NCI-H2196 treated with DMSO at 0.1 percent for 48 hours (cell line): ENCODE results near the gene SRPK1.
A peak's percentile ranks its signal among the peaks of the same experiment; 100 is the strongest.

Experiments
- DNase-seq: peaks from one replicate; lab custom pipeline; 2025; ENCODE audit not compliant: unreplicated experiment; lab: John Stamatoyannopoulos, UW

SRPK1 gene

DNA sequence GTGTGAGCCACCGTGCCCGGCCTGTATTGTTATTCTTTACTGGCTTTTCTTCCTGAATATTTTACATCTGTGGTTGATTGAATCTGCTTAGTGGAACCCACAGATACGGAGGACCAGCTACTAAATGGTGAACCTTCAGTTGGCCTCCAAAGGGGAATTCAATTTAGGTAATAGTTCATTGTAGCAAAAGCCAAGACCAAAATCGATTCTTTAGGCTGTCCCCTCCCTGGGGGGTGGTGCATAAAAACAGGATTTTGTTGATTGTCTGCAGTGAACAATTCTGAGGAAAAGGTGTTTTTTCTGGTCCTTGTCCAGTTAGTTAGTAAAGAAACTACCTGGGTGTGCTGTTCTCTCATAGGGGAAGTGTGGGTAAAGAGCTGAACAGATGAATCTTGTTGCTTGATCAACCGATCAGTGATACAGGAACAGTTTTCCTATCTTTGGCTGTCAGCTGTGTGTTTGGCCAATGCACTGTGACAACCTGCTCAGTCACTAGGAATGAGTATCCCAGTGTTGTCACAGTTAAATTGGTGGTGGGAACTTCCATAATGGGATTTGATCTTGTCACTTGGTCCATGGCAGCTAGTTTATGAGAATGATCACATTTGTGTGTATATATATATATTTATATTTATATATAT, 96.2 kb downstream of the SRPK1 start:
- no peak for DNase-seq

- DNase-seq: no peak
These were observed 97.3 kb downstream of the SRPK1 start for GRCh38 chr6:35823601-35824000.

DNA sequence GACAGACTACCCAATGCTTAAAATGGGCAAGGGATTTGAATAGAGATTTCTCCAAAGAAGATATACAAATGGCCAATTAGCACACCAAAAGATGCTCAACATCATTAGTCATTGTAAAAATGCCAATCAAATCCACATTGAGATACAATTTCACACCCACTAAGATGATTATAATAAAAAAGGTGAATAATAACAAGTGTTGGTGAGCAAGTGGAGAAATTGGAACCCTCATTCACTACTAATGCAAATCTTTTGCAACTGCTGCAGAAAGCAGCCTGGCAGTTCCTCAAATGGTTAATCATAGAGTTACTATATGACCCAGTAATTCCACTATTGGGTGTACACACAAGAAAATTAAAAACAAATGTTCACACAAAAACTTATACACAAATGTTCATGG, 103.4 kb downstream of the SRPK1 start:
- no peak for DNase-seq

GRCh38 chr6:35811699-35811995, 109.3 kb downstream of the SRPK1 start:
- no peak for DNase-seq

GRCh38 chr6:35810971-35811698, 109.8 kb downstream of the SRPK1 start:
- DNase-seq: peak; percentile 63

GRCh38 chr6:35809809-35810208, 111.1 kb downstream of the SRPK1 start:
- no peak for DNase-seq

GRCh38 chr6:35808688-35809087, 112.2 kb downstream of the SRPK1 start:
- DNase-seq: peak; percentile 93

GRCh38 chr6:35804996-35805736, 115.7 kb downstream of the SRPK1 start, which contains the start of gene LHFPL5:
Gene LHFPL5 (plus strand): TSS chr6:35805352. CDS start chr6:35805671, 319 bp downstream.
- peak; percentile 62 for DNase-seq

DNA sequence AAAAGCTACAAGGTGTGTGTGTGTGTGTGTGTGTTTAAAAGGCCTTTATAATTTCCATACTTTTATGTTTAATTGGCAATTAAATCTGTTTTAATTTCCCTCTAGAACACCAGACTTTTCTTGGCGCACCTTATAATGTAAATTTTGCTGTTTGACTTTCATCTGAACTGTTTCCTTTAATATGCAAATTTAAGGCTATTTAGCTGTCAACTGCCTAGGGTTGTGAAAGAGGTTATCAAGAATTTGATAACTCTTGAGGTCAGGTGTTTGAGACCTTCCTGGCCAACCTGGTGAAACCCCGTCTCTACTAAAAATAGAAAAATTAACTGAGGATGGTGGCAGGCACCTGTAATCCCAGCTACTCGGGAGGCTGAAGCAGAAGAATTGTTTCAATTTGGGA, 119.8 kb downstream of the SRPK1 start:
- no peak for DNase-seq

DNA sequence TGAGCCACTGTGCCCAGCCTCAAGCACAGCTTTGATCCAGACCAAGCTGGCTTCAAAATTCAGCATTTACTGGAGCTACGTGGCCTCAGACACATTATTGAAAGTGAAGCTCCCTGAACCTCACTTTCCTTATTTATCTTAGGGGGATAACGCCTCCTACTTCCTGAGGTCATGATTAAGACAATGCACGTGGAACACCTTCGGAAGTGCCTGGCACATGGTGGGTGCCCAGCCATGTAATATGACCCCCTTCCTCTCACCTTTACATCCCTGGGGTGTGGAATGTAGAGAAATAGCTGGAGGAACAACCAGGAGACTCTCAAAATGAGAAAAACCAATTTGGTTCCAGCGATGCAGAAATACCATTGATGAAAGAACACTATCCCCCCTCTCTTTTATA, 122.2 kb downstream of the SRPK1 start:
- no peak for DNase-seq

GRCh38 chr6:35797837-35798526, 122.9 kb downstream of the SRPK1 start:
- no peak for DNase-seq

- no peak for DNase-seq
These were observed 124.7 kb downstream of the SRPK1 start for GRCh38 chr6:35796236-35796635.

DNA sequence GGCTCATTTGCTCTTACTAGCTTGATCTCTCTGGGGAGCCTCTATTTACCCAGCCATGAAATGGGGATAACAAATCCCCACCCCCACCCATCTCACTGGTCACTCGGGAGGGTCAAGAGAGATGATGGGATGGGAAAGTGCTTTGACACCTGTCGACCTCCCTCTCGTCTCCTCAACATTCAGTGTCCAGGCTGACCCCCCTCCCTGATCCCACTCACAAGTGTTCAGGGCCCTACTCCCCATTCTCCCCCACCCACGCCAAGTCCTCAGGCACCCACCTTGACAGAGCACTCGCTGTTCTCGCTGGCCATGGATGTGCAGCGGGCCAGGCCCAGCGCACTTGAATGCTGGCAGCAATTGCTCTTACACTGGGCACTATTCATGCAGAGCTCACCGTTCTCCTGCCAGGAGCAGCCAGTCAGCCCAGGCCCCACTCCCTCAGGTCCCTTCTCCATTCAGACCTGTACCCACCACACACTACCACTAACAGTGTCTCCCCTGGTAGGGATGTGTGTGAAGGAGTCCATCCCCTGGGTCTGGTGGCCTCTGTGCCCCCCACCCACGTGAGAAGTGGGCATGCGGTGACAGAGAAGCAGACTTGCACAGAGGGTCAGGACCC, 125.3 kb downstream of the SRPK1 start:
- no peak for DNase-seq

- no peak for DNase-seq
These were observed 126.1 kb downstream of the SRPK1 start for GRCh38 chr6:35794536-35795452.

DNA sequence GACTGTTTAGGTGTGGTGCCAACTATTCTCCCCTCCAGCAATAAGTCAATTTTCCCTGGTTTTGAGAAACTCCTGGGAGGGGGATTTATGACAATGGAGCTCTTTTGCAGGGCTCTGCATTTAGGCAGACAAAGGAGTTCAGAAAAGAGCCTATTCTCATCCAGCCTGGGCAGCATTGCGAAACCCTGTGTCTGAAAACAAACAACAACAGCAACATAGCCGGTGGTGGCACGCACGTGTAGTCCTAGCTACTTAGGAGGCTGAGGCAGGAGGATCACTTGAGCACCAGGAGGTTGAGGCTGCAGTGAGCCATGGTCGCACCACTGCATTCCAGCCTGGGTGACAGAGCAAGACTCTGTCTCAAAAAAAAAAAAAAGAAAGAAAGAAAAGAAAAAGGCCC, 130.2 kb downstream of the SRPK1 start:
- no peak for DNase-seq

- no peak for DNase-seq
These were observed 132.4 kb downstream of the SRPK1 start for GRCh38 chr6:35788423-35788982.

DNA sequence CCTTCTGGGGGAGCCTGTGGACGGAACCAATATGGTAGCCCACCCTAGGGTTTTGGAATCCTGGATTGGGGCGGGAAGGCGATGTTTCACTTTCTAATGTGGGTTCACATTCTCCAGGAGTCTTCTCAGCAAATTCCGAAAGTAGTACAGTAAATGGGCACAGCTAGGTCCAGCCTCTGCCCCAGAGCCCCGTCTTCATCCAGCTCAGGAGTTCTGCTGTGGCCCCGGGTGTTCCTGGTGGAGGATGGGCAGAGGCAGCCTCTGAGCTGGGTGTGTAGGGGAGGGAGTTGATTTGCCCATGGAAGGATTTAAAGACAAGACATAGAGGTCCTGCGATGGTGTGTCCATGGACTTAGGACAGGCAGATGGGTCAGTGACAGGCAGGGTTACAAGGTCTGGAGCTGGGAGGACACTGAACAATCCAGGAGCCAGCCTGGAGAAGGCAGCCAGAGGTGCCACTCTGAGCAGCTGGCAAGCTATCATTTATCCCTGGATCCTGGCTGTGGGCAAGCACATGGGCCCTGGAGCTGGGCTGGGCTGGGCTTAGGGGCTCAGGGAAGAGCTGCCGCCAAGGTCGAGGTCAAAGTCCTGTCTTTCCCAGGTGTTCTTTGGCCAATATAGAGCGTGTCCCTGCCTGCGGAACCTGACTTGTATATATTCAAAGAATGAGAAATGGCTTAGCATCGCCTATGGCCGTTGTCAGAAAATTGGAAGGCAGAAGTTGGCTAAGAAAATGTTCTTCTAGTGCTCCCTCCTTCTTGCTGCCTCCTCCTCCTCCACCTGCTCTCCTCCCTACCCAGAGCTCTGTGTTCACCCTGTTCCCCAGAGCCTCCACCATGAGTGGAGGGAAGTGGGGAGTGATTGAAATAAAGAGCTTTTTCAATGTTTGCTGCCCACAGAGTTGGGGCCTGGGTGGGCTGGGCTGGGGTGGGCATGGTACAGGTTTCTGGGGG, 133.4 kb downstream of the SRPK1 start:
- no peak for DNase-seq

DNA sequence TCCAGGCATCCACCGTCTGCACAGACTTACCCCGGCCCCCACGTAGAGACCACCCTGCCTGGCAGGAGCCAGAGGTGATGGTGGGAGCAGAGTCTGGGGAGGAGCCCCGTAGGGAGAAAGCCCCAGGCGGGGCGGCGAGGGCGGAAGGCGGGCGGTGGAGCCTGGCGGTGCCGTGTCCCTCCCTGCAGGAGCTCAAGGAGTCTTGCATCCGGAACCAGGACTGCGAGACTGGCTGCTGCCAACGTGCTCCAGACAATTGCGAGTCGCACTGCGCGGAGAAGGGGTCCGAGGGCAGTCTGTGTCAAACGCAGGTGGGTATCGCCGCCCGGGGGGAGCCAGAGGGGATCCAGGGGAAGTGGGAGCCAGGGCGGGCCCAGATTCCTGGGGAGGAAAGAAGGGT, 134.1 kb downstream of the SRPK1 start:
- DNase-seq: no peak

- no peak for DNase-seq
These were observed 134.6 kb downstream of the SRPK1 start for GRCh38 chr6:35786272-35786671.
